Pulmonary artery endothelial cell (primary cell): ENCODE results near the gene HAND1. TPM values are rescaled to one million over a fixed set of nuclear protein-coding genes. Genes with fewer than 3 reads are reported as not detected.

ENCODE experiments used
- total RNA-seq: library from RNA; depleted of rRNA; stranded (reverse); fragments of >200 nt; gene quantifications from 2 replicates; pipeline ENCODE4 v1.2.3, GENCODE V29; 2014

HAND1 gene
- total RNA-seq, 1 donor from 2014 or later = not detected

Other genes with a start within 250 kb of the HAND1 start
- gene SAP30L, start 32.2 kb downstream of the HAND1 start, total RNA-seq = 28.4 and 38.9 TPM in 2 replicates